Epithelial cell of esophagus (primary cell): Measurements from ENCODE around the gene BNC2.

ENCODE experiments used
- DNase-seq: peaks from one replicate; pipeline ENCODE4 v3.0.0; 2010; ENCODE audit warnings: low read depth
- H3K4me3 ChIP-seq: 2 replicates; pipeline ENCODE4 v1.5.1; 2011; ENCODE audit warnings: mild to moderate bottlenecking, low read length, control low read depth
- CTCF ChIP-seq: IDR thresholded peaks from 2 replicates; pipeline ENCODE4 v1.5.1; 2011; ENCODE audit warnings: low read depth, mild to moderate bottlenecking, low read length, control low read depth, inconsistent platforms; ENCODE audit not compliant: insufficient read depth; ENCODE audit errors: missing control alignments

BNC2 gene

GRCh38 chr9:16455842-16456241 is 414.6 kb downstream of the BNC2 start:
- no peak for TF ChIP-seq CTCF
- DNase-seq = no peak
- H3K4me3 ChIP-seq = no peak overlapping the region

- DNase-seq = no peak
- no peak for TF ChIP-seq CTCF
- no peak overlapping the region for H3K4me3 ChIP-seq
Measured at GRCh38 chr9:16453390-16453789, 417.1 kb downstream of the BNC2 start.

GRCh38 chr9:16450578-16450977 is 419.9 kb downstream of the BNC2 start:
- no peak for DNase-seq
- no peak for TF ChIP-seq CTCF
- no peak overlapping the region for H3K4me3 ChIP-seq

GRCh38 chr9:16450043-16450442 is 420.4 kb downstream of the BNC2 start:
- no peak overlapping the region for H3K4me3 ChIP-seq
- no peak for TF ChIP-seq CTCF
- DNase-seq = no peak

GRCh38 chr9:16449076-16449730 is 421.3 kb downstream of the BNC2 start:
- no peak overlapping the region for H3K4me3 ChIP-seq
- DNase-seq = no peak
- no peak for TF ChIP-seq CTCF

GRCh38 chr9:16447946-16448345 is 422.5 kb downstream of the BNC2 start:
- H3K4me3 ChIP-seq = no peak overlapping the region
- no peak for TF ChIP-seq CTCF
- no peak for DNase-seq

- no peak for TF ChIP-seq CTCF
- no peak for DNase-seq
- H3K4me3 ChIP-seq = no peak overlapping the region
Measured at GRCh38 chr9:16446636-16447035, 423.8 kb downstream of the BNC2 start.
